Stimulated activated CD8-positive, alpha-beta memory T cell treated with anti-CD3 and anti-CD28 coated beads, Interleukin-4, amount 100 ng/mL, for 48 hours (primary cell): Measurements from ENCODE around the gene CSNK1G3.
A peak's percentile ranks its signal among the peaks of the same experiment; 100 is the strongest.
"Not testable (repeated sequence)": the region's sequence is repeated elsewhere in the genome, so short reads cannot be mapped to it uniquely, and the experiment has no call there.

Experiments used
- DNase-seq: peaks from one replicate; pipeline ENCODE4 v3.0.0-alpha.2; 2020

The CSNK1G3 gene

GRCh38 chr5:123511648-123512605 is at the start of gene CSNK1G3:
Gene CSNK1G3, plus strand, starts transcription at chr5:123512177. Its CDS starts 33,487 bp downstream, at chr5:123545664.
- peak; percentile 91 for DNase-seq

- DNase-seq: not testable (repeated sequence)
Measured at GRCh38 chr5:123466839-123467238, 45.1 kb upstream of the CSNK1G3 start.

- no peak for DNase-seq
Measured at GRCh38 chr5:123471385-123471784, 40.6 kb upstream of the CSNK1G3 start.

DNA sequence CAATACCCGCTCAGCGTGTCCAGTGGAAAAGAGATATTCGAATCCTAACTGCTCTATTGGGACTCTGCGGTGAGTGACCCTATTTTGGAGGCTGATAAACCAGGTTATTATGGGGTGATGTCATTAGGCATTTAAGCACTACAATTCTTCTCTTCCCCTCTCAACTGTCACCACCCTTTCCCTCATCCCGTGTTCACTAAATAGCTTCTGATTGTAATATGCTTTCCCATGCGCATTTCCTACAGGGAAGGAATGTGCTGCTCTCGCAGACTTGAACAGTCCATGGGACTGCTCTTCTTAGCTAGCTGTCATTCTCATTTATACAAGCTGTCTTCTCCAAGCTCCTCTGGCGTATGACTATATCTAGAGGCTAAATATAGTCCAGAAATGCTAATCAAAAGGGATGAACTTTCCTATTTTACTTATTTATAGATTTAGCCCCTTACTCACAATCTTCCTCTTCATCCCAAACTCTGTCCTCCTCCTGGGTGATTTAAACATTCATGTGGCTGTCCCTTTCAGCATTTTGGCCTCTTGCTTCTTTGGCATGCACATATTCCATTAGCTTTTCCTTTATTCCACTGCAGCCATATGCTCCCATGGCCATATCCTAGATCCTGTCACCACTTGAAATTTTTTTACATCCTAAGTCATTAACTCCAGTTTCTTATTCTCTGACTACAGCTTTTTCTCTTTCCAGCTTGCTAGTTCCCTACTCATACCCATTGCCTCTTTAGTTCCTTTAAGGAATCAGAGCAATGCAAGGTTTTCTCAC is 39.6 kb upstream of the CSNK1G3 start:
- no peak for DNase-seq

- no peak for DNase-seq
Measured at GRCh38 chr5:123474228-123474627, 37.7 kb upstream of the CSNK1G3 start.

DNA sequence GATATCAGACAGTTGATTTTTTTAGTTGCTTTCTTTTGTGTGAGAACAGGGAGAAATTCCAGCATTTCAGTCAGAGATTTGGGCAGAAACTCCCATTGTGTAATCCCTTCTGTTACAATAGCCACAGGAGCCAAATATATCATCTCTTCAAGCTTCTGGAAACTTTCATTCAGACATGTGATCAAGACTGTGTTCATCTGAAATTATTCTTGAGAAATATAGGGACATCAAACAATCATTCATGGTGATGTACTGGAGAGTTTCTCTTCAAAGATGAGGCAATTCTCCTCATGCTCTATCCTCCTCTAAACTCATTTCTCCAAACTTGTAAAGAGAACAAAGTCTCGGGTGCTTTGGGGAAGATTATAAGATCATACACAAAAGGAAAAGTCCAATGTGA is 35.2 kb upstream of the CSNK1G3 start:
- DNase-seq: no peak

DNA sequence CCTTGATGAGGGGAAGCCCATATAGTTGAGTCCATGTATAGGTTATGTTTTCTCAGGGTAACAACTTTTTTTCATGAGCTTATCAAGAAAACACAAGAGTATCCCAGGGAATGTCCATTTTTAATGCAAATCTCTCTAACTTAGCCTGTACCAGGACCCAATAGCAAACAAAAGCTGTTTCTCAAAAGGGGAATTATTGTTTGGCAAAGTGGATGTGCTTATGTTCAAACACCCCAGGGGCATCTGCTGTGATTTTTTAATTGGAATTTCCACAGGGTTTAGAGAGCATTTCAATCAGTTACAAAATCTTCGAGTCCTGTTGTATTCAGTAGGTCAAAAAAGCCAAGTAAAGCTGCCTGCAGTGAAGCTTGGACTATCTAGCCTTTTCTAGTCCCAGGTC is 33.4 kb upstream of the CSNK1G3 start:
- DNase-seq: no peak

- no peak for DNase-seq
Measured at GRCh38 chr5:123482258-123482657, 29.7 kb upstream of the CSNK1G3 start.

DNA sequence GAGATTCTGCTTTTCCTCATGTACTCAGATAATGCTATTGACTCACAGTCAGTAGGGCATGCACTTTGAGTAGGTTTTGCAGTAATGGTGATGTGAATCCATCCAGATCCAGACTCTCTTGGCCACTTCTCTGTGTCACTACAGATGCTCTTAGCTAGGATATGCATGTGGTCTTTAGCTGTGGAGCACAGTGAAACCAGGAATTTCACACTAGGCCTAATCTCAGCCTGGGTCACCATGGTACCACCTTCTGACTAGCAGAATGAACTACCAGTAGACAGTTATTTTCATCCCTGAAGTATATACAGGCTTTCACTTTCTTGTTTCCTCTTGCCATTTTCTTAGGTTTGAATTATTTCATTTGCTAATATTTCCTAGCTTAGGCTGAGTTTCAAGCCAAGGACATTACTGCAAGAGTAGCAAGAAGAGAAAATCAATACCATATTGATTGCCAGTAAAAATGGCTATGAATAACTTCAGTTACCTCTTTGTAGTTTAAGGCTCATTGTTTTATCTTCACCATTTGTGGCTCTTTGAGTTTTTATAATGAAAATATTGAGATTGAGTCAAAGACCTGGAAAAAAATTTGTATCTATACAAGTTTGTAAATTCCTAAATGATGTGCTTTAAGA is 28.4 kb upstream of the CSNK1G3 start:
- DNase-seq: no peak

DNA sequence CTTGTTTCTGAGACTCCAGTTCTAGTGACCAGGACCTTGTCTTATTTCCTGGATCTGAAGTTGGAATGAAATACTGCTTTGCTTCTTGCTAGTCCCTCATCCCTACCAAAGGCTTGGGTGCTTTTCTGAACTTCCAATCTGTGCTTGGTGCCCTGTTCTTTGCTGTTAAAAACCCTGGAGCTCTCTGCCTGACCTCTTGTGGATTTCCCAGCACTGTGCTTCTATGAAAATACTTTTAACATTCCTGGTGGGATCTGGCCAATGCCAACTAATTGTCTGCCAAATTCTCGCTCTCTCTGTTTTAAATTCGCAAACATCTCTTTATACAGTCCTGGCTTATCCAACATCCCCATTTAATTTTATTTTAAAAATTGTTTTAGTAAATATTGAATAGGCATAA is 26.7 kb upstream of the CSNK1G3 start:
- DNase-seq: no peak

DNA sequence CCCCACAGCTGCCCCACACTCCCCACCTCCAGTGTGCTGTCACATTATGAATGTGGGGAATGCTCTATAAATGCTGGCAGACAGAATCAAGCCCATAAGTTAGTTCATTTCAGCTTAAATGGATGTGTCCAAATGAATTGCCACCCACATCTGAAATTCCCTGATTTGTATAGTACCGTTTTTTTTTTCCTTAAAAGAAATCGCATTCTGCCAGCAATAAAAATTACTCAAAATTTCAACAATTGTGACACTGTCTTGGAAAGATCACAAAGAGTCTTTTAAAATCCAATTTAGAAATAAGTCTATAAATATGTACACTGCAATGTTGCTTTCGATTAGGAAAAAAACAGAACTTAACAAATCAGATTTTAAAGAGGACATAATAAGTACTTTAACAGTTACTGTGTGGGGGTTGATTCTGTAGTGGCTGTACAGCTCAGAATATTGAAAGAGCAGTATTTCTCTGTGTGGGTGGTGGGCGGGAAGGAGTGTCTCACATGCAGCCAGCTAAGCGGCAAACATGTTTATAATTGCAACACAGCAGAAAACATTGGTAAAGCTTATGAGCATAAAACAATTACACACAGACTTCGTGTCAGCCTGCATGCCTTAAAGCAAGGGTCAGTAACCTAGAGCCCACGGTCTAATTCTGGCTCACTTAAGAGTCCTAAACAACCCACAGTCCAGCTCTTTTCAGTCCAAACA is 24.9 kb upstream of the CSNK1G3 start:
- DNase-seq: no peak

GRCh38 chr5:123490974-123491373 is 21.0 kb upstream of the CSNK1G3 start:
- no peak for DNase-seq

DNA sequence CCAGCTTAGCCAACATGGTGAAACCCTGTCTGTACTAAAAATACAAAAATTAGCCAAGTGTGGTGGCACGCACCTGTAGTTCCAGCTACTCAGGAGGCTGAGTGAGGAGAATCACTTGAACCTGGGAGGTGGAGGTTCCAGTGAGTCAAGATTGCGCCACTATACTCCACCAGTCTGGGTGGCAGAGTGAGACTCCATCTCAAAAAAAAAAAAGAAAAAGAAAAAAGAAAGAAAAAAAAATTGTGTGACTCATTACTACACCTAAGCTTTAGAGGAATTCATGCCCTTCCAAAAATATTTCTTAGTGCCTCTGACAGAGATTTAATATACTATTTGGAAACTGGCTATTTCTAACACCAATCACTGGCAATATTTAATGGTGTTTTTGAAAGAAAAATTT is 16.8 kb upstream of the CSNK1G3 start:
- not testable (repeated sequence) for DNase-seq

DNA sequence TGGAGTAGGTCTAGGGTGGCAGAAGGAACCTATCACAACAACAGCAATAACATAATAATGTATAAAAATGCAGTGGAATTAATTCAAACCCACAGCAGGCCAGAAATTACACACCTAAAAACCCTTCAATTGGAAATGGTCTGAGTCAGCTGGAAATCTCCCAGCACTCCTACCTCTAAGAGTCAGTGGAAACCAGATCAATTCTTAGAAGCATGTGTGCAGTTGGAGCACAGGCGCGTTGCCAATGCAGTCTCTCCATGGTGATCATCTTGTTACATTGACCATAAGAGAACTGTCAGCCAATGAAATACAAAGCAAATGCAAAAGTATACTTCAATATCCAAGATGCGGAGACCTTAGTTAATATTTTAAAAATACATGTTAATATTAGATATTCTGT is 15.1 kb upstream of the CSNK1G3 start:
- no peak for DNase-seq

- no peak for DNase-seq
Measured at GRCh38 chr5:123500471-123500870, 11.5 kb upstream of the CSNK1G3 start.

GRCh38 chr5:123502120-123502519 is 9.9 kb upstream of the CSNK1G3 start:
- no peak for DNase-seq

DNA sequence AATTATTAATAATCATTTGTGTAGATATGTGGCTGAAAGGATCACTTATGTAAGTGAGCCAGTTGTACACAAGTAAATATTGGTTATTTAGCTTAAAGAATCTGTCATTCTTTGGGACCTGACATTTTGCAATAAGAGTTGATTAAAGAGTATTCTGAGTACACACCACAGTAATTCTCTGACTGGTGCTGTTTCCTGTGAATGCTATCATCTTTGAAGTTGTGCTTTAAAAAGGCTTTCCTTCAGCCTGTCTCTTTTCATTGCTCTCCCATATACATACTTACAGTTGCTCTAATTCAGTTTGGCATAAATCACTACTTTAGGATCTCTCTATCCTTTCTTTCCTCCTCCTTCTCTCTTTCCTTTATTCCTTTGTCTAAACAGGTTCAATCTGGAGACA is 8.7 kb upstream of the CSNK1G3 start:
- no peak for DNase-seq

GRCh38 chr5:123505633-123506032 is 6.3 kb upstream of the CSNK1G3 start:
- no peak for DNase-seq

DNA sequence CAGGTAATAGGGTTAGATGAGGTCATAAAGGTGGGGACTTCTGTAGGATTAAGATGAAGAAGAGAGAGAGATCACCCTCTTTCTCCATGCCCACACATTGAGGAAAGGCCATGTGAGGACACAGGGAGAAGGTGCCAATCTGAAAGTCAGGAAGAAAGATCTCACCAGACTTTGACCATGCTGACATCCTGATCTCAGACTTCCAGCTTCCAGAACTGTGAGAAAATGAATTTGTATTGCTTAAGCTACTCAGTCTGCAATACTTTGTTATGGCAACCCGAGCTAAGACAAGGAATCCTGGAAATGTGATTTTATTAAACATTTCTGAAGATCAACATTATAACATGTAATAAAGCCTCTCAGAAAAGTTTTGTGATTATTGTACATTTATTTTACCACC is 3.5 kb upstream of the CSNK1G3 start:
- no peak for DNase-seq

GRCh38 chr5:123511290-123511647 is 708 bp upstream of the CSNK1G3 start:
- DNase-seq: no peak

DNA sequence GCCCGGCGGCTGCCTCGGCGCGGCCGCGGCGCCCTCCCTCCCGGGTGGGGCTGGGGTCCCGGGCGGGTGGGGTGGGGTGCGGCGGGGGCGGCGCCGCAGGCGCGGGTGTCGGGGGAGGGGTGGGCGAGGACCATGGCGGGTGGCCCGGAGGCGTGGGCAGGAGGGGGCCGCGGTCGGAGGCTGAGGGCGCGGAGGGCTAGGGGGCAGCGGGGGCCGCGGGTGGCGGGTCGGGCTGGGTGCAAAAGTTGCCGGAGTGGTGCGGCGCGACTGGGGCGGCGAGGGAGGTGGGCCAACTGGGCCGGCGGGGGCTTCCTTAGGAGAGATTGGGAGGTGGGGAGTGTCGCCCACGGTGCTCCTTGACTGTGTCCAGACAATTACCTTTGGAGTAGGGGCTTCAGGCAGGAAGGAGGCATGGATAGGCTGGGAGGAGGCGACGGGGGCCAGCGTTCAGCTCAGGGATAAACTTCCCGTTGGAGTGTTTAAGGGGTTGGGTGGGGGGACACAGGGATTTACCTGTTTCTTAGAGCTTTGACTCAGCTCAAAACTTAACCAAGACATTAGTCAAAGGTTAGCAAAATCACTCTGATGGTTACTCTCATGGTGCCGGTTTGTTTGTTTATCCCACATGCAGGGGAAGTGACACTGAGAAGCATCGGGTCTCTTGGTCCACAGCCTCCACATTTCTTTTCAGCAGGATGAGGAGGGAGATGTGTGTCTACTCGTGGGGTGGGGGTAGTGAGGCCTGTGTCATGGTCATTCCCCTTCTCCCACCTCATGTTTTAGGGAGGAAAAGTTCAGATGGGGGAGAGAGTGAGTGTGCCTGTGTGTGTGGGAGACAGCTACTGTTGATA is 859 bp downstream of the CSNK1G3 start:
- peak; percentile 59 for DNase-seq
